ENCODE results near the gene PRKAR1B. TPM values are rescaled to one million over a fixed set of nuclear protein-coding genes. Genes with fewer than 3 reads are reported as not detected.

PRKAR1B gene
- total RNA-seq, 1 experiment from 2014 or later = 27.2 TPM

DNA sequence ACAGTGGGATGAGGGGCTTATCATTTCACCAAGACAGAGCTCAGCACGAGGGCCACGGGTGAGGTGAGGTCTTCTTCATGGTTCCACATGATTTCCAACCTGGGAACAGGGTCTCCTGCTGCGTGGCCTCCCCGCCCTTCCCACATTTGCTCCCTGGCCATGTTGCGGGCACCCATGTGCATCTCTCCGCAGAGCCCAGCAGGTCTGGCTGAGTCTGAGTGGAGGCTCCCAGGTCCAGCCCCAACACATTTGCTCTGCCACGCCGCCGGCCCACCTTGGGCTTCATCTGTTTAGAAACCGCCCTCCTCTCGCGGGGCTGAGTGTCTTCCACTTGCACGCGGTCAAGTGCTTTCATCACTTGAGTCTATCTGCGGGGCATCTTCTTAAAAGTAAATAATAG lies 14.8 kb upstream of the PRKAR1B start:
- H3K27me3 ChIP-seq (replicated peaks; ENCODE audit: insufficient read depth, low read depth, low read length, poor library complexity) = no peaks in the 10 kb centered on the region
- CTCF ChIA-PET = no interaction called here
- TF ChIP-seq EZH2 (IDR thresholded peaks at IDR 0.05; ENCODE audit: borderline replicate concordance, low read depth, low read length, poor library complexity, severe bottlenecking) = no peak
- TF ChIP-seq CTCF (conservative IDR thresholded peaks at IDR 0.05; ENCODE audit: low read depth, low read length) = no peak
- H3K9me3 ChIP-seq (ENCODE audit: low read depth, low read length, poor library complexity, severe bottlenecking) = no peaks in the 10 kb centered on the region
- BruUV-seq (replicated peaks) = no TSS peak
- POLR2A ChIA-PET (ENCODE audit: low non-redundant PET) = no interaction called here
- no peak overlapping the region for H3K4me3 ChIP-seq (ENCODE audit: low read depth, low read length, poor library complexity, severe bottlenecking)
- H3K4me1 ChIP-seq (ENCODE audit: insufficient read depth, low read length, poor library complexity, severe bottlenecking) = no peaks in the 10 kb centered on the region
- H3K36me3 ChIP-seq (ENCODE audit: insufficient read depth, low read length, poor library complexity, severe bottlenecking) = peaks cover 13% of the 10 kb centered on the region
- no peak overlapping the region for H3K27ac ChIP-seq (ENCODE audit: low read depth, low read length, poor library complexity, severe bottlenecking)
- intact Hi-C loops (cut with micrococcal nuclease; ENCODE audit: unreplicated experiment) = no loop called here
- DNase-seq (ENCODE audit: low spot score) = no peak

GRCh38 chr7:741191-741671 lies 14.2 kb upstream of the PRKAR1B start:
- no peak for DNase-seq (ENCODE audit: low spot score)
- POLR2A ChIA-PET (ENCODE audit: low non-redundant PET) = no interaction called here
- no TSS peak for BruUV-seq (replicated peaks)
- no peak for TF ChIP-seq EZH2 (IDR thresholded peaks at IDR 0.05; ENCODE audit: borderline replicate concordance, low read depth, low read length, poor library complexity, severe bottlenecking)
- no peak for TF ChIP-seq CTCF (conservative IDR thresholded peaks at IDR 0.05; ENCODE audit: low read depth, low read length)
- Histone ChIP-seq H3K4me1 (ENCODE audit: insufficient read depth, low read length, poor library complexity, severe bottlenecking) (no peaks in the 10 kb centered on the region), H3K4me3 (ENCODE audit: low read depth, low read length, poor library complexity, severe bottlenecking) (no peak overlapping the region), H3K36me3 (ENCODE audit: insufficient read depth, low read length, poor library complexity, severe bottlenecking) (peaks cover 13% of the 10 kb centered on the region), H3K27me3 (replicated peaks; ENCODE audit: insufficient read depth, low read depth, low read length, poor library complexity) (no peaks in the 10 kb centered on the region), H3K9me3 (ENCODE audit: low read depth, low read length, poor library complexity, severe bottlenecking) (no peaks in the 10 kb centered on the region), H3K27ac (ENCODE audit: low read depth, low read length, poor library complexity, severe bottlenecking) (no peak overlapping the region)
- CTCF ChIA-PET = no interaction called here
- intact Hi-C loops (cut with micrococcal nuclease; ENCODE audit: unreplicated experiment) = no loop called here

DNA sequence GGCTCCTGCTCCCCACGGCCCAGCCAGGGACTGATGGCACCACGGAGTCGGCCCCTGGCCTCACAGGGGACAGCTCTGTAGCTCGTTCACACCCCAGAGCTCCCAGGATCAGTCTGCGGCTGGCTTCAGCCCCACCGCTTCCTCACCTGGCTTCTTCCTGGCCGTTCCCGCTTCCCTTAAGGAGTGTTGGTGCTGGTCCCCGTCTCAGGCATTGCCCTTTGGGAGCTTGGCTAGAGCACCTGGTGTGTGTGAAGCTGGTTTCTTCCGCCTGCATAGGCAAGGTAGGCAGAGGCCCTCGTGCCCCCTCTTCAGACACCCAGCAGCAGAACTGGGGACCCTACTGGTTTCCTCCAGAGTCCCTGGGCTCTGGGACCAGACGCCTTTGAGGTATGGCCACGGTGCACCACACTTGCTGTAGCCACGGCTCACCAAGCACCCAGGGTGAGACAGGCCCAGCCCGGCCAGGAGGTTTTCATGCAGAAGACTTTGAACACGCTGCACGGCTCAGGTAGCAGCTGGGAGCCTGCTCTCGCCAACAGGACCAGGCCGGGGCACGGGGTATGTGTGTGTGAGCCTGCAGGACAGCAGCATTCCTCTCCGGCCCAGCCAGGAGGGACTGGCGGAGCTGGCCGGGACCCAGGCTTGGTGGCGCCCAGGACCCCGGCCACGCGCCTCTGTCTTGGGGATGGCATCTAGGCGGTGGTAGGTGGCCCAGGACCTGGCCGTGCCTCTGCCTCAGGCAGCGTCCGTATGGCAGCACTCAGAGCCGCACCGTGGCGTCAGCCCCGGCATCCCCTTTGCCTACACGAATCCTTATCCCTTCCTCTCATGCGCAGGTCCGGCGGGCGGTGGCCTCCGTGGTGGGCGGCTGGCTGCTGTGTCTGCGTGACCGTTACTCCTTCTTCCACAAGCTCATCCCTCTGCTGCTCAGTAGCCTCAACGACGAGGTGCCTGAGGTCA lies 13.2 kb upstream of the PRKAR1B start:
- Histone ChIP-seq H3K27ac (ENCODE audit: low read depth, low read length, poor library complexity, severe bottlenecking) (no peak overlapping the region), H3K9me3 (ENCODE audit: low read depth, low read length, poor library complexity, severe bottlenecking) (peaks cover 2% of the 10 kb centered on the region), H3K27me3 (replicated peaks; ENCODE audit: insufficient read depth, low read depth, low read length, poor library complexity) (no peaks in the 10 kb centered on the region), H3K4me1 (ENCODE audit: insufficient read depth, low read length, poor library complexity, severe bottlenecking) (no peaks in the 10 kb centered on the region), H3K36me3 (ENCODE audit: insufficient read depth, low read length, poor library complexity, severe bottlenecking) (peaks cover 9% of the 10 kb centered on the region), H3K4me3 (ENCODE audit: low read depth, low read length, poor library complexity, severe bottlenecking) (no peak overlapping the region)
- DNase-seq (ENCODE audit: low spot score) = no peak
- no TSS peak for BruUV-seq (replicated peaks)
- ChIA-PET CTCF (no interaction called here), POLR2A (ENCODE audit: low non-redundant PET) (no interaction called here)
- TF ChIP-seq CTCF (conservative IDR thresholded peaks at IDR 0.05; ENCODE audit: low read depth, low read length) (no peak), EZH2 (IDR thresholded peaks at IDR 0.05; ENCODE audit: borderline replicate concordance, low read depth, low read length, poor library complexity, severe bottlenecking) (no peak)
- intact Hi-C loops (cut with micrococcal nuclease; ENCODE audit: unreplicated experiment) = no loop called here

Data from A673 (cell line).